ENCODE results near the gene PRKG1.

DNA sequence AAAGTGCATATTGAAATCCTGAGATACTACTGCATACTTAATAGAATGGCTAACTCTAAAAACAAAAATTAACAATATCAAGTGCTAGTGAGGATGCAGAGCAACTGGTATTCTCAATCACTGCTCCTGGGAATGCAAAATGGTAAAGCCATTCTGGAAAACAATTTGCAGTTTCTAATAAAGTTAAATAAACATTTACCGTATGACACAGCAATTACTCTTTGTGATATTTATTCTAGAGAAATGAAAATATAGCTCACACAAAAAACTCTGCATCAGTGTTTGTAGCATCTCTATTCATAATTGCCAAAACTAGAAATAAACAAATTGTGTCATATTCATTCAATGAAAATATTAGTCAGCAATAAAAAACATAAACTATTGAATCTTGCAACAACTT lies 984.8 kb downstream of the PRKG1 start:
- no peak for TF ChIP-seq CTCF (IDR thresholded peaks at IDR 0.05)
- TF ChIP-seq EZH2 (IDR thresholded peaks at IDR 0.05; ENCODE audit: borderline replicate concordance, insufficient read depth, low read depth, low read length, poor library complexity, severe bottlenecking) = no peak

Data from B cell (primary cell).